ENCODE data around the gene SLC5A7. TPM values are rescaled to one million over a fixed set of nuclear protein-coding genes. Genes with fewer than 3 reads are reported as not detected.

The SLC5A7 gene
- total RNA-seq, 1 donor from 2014 or later, result 2.7 TPM

DNA sequence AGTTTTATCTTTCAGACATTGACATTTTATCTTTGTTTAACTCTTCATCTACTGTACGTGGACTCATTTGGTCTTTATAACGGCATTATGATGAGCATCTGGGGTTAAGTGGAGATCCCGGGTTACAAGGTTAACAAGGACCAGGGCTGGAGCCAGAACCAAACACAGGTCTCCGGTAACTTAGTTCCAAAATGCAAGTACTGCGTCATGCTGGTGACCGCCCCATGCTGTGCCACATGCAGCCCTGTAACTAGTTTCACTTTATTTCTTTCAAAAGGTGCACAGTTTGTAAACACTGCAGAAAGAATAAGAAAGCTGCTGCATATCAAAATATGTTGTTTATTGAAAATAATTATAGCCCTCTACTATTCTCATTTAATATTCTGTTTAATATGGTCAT is 3.1 kb downstream of the SLC5A7 start:
- H3K36me3 Mint-ChIP-seq (ENCODE audit: low read depth), result no peaks in the 10 kb centered on the region
- H3K4me1 Mint-ChIP-seq, result no peaks in the 10 kb centered on the region
- no peak for DNase-seq (ENCODE audit: low read depth, low spot score)
- H3K27ac Mint-ChIP-seq (ENCODE audit: unreplicated experiment), result no peak overlapping the region
- TF ChIP-seq, protein P1, sequence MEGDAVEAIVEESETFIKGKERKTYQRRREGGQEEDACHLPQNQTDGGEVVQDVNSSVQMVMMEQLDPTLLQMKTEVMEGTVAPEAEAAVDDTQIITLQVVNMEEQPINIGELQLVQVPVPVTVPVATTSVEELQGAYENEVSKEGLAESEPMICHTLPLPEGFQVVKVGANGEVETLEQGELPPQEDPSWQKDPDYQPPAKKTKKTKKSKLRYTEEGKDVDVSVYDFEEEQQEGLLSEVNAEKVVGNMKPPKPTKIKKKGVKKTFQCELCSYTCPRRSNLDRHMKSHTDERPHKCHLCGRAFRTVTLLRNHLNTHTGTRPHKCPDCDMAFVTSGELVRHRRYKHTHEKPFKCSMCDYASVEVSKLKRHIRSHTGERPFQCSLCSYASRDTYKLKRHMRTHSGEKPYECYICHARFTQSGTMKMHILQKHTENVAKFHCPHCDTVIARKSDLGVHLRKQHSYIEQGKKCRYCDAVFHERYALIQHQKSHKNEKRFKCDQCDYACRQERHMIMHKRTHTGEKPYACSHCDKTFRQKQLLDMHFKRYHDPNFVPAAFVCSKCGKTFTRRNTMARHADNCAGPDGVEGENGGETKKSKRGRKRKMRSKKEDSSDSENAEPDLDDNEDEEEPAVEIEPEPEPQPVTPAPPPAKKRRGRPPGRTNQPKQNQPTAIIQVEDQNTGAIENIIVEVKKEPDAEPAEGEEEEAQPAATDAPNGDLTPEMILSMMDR (conservative IDR thresholded peaks at IDR 0.05), result no peak
- peaks cover 65% of the 10 kb centered on the region for H3K27me3 Mint-ChIP-seq (ENCODE audit: low read depth)
- H3K9me3 Mint-ChIP-seq, result no peaks in the 10 kb centered on the region
- H3K4me3 Mint-ChIP-seq, result no peak overlapping the region

DNA sequence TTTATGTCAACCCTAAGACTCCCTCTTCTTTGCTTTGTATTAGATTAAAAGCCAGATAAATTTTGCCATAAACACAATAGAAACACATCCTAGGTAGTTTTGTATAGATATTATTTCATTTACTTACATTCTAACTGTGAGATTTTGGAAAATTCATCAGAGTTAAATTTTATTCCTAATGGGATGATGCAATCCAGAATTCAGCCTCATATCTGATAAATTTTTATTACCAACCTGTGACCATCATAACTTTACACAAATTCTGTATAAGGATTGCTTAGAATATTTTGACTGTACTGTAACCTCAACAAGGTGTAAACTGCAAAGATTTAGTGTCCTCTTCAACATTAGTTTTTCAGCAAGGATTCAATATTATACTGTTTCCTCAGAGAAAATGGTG is 4.4 kb downstream of the SLC5A7 start:
- TF ChIP-seq, protein P1 (conservative IDR thresholded peaks at IDR 0.05), result no peak
- Mint-ChIP-seq H3K27ac (ENCODE audit: unreplicated experiment) (no peak overlapping the region), H3K9me3 (no peaks in the 10 kb centered on the region), H3K27me3 (ENCODE audit: low read depth) (peaks cover 54% of the 10 kb centered on the region), H3K4me3 (no peak overlapping the region), H3K36me3 (ENCODE audit: low read depth) (no peaks in the 10 kb centered on the region), H3K4me1 (no peaks in the 10 kb centered on the region)
- no peak for DNase-seq (ENCODE audit: low read depth, low spot score)

- no peak overlapping the region for H3K4me3 Mint-ChIP-seq
- H3K27me3 Mint-ChIP-seq (ENCODE audit: low read depth), result peaks cover 40% of the 10 kb centered on the region
- no peaks in the 10 kb centered on the region for H3K4me1 Mint-ChIP-seq
- TF ChIP-seq, protein P1 (conservative IDR thresholded peaks at IDR 0.05), result no peak
- H3K36me3 Mint-ChIP-seq (ENCODE audit: low read depth), result no peaks in the 10 kb centered on the region
- H3K27ac Mint-ChIP-seq (ENCODE audit: unreplicated experiment), result no peak overlapping the region
- DNase-seq (ENCODE audit: low read depth, low spot score), result no peak
- H3K9me3 Mint-ChIP-seq, result no peaks in the 10 kb centered on the region
Observed at GRCh38 chr2:107992069-107992468, 5.7 kb downstream of the SLC5A7 start.

DNA sequence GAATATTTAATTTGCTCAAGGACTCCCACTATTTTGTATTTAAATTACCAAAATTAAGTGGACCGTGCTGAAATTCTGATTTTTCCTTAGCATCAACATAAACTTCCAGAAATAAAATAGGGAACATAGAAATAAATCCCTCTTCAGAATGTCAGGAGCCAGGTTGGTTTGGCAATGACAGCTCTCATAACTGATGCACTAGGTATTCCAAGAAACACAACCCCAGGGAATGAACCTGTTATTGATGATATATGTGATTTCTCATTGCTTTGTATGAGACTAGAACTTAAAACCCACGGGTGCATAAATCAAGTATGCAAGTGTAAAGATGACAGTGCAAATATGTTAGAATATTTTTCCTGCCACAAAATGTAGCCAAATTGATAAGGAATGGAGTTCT is 12.8 kb downstream of the SLC5A7 start:
- Mint-ChIP-seq H3K27ac (ENCODE audit: unreplicated experiment) (no peak overlapping the region), H3K9me3 (peaks cover 4% of the 10 kb centered on the region), H3K36me3 (ENCODE audit: low read depth) (no peaks in the 10 kb centered on the region), H3K4me3 (no peak overlapping the region), H3K4me1 (no peaks in the 10 kb centered on the region), H3K27me3 (ENCODE audit: low read depth) (no peaks in the 10 kb centered on the region)
- TF ChIP-seq, protein P1 (conservative IDR thresholded peaks at IDR 0.05), result no peak
- no peak for DNase-seq (ENCODE audit: low read depth, low spot score)

GRCh38 chr2:108010912-108011591 is 24.7 kb downstream of the SLC5A7 start:
- no peak overlapping the region for H3K27ac Mint-ChIP-seq (ENCODE audit: unreplicated experiment)
- H3K9me3 Mint-ChIP-seq, result peaks cover 7% of the 10 kb centered on the region
- H3K4me3 Mint-ChIP-seq, result no peak overlapping the region
- H3K4me1 Mint-ChIP-seq, result no peaks in the 10 kb centered on the region
- peaks cover 4% of the 10 kb centered on the region for H3K36me3 Mint-ChIP-seq (ENCODE audit: low read depth)
- no peaks in the 10 kb centered on the region for H3K27me3 Mint-ChIP-seq (ENCODE audit: low read depth)
- TF ChIP-seq, protein P1 (conservative IDR thresholded peaks at IDR 0.05), result no peak
- DNase-seq (ENCODE audit: low read depth, low spot score), result no peak
